ENCODE results near the gene APMAP.

APMAP gene

GRCh38 chr20:24963672-24964505, 28.7 kb downstream of the APMAP start:
- no peak for DNase-seq

- no peak for DNase-seq
Measured at GRCh38 chr20:24962510-24962909, 30.0 kb downstream of the APMAP start.

- DNase-seq, result no peak
Measured at GRCh38 chr20:24962182-24962492, 30.4 kb downstream of the APMAP start.

GRCh38 chr20:24961384-24962181, 31.0 kb downstream of the APMAP start:
- DNase-seq, result no peak

- DNase-seq, result no peak
Measured at GRCh38 chr20:24960861-24961260, 31.7 kb downstream of the APMAP start.

GRCh38 chr20:24960302-24960801, 32.2 kb downstream of the APMAP start:
- no peak for DNase-seq

GRCh38 chr20:24959591-24960301, 32.8 kb downstream of the APMAP start:
- DNase-seq, result no peak

- DNase-seq, result no peak
Measured at GRCh38 chr20:24958506-24959385, 33.8 kb downstream of the APMAP start.

GRCh38 chr20:24957326-24958016, 35.1 kb downstream of the APMAP start:
- no peak for DNase-seq

- no peak for DNase-seq
Measured at GRCh38 chr20:24956001-24956841, 36.3 kb downstream of the APMAP start.

GRCh38 chr20:24955045-24955444, 37.5 kb downstream of the APMAP start:
- DNase-seq, result peak; percentile 66

GRCh38 chr20:24954566-24954965, 38.0 kb downstream of the APMAP start:
- peak; percentile 10 for DNase-seq

GRCh38 chr20:24954151-24954550, 38.4 kb downstream of the APMAP start:
- DNase-seq, result no peak

- DNase-seq, result no peak
Measured at GRCh38 chr20:24953621-24954133, 38.9 kb downstream of the APMAP start.

- DNase-seq, result no peak
Measured at GRCh38 chr20:24953209-24953575, 39.4 kb downstream of the APMAP start.

GRCh38 chr20:24952376-24953208, 40.0 kb downstream of the APMAP start:
- DNase-seq, result no peak

- peak; percentile 50 for DNase-seq
Measured at GRCh38 chr20:24951536-24952083, 40.9 kb downstream of the APMAP start.

GRCh38 chr20:24950836-24951525, 41.6 kb downstream of the APMAP start:
- no peak for DNase-seq

All from MV-4-11 (cell line).